OCI-LY3 (cell line): ENCODE data around the gene TUBGCP3.

ENCODE experiments used
- EZH2phosphoT487 ChIP-seq: fragments of 200-600 bp; shearing (Covaris generic); IDR thresholded peaks from 2 replicates; pipeline ENCODE4 v1.6.1; 2018; ENCODE audit warnings: antibody characterized with exemption, mixed run types, low read depth
- TF ChIP-seq, protein P1 (sequence below): fragments of 200-600, 300-600 bp; sonication (generic); IDR thresholded peaks from 2 replicates; pipeline ENCODE4 v1.5.1; 2014; ENCODE audit warnings: antibody characterized with exemption, low read length, low read depth

DNA sequence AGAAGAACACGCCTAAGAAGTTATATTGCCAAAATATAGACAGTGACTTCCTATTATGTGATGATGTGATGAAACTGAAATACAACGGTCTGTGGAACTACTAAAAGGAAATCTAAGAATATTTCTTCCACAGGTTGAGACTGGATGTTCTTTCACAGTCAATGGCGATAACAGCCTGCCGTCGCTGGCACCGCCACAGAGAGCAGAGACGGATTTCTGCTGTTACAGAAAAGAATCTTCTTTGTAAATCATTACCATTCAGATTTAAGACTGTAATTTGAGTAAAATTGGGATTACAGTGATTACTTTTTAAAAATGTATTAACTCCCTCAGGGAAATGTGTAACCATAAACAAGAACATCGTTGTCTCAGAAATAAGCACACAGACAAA lies 100.8 kb downstream of the TUBGCP3 start:
- TF ChIP-seq, protein P1, sequence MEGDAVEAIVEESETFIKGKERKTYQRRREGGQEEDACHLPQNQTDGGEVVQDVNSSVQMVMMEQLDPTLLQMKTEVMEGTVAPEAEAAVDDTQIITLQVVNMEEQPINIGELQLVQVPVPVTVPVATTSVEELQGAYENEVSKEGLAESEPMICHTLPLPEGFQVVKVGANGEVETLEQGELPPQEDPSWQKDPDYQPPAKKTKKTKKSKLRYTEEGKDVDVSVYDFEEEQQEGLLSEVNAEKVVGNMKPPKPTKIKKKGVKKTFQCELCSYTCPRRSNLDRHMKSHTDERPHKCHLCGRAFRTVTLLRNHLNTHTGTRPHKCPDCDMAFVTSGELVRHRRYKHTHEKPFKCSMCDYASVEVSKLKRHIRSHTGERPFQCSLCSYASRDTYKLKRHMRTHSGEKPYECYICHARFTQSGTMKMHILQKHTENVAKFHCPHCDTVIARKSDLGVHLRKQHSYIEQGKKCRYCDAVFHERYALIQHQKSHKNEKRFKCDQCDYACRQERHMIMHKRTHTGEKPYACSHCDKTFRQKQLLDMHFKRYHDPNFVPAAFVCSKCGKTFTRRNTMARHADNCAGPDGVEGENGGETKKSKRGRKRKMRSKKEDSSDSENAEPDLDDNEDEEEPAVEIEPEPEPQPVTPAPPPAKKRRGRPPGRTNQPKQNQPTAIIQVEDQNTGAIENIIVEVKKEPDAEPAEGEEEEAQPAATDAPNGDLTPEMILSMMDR, result no peak
- no peak for TF ChIP-seq EZH2phosphoT487
